HG02870 (cell line): Measurements from ENCODE around the gene KSR1.
A peak's percentile ranks its signal among the peaks of the same experiment; 100 is the strongest.
"Not testable (repeated sequence)": the region's sequence is repeated elsewhere in the genome, so short reads cannot be mapped to it uniquely, and the experiment has no call there.

Source experiments
- ATAC-seq: cut with Tn5 transposase; IDR thresholded peaks from one replicate; pipeline ENCODE4 v1.9.1; 2021; ENCODE audit warnings: mild to moderate bottlenecking, moderate library complexity; ENCODE audit not compliant: unreplicated experiment

KSR1 gene

GRCh38 chr17:27491713-27492190, 35.5 kb downstream of the KSR1 start:
- ATAC-seq, result no peak

GRCh38 chr17:27492470-27492869, 36.2 kb downstream of the KSR1 start:
- no peak for ATAC-seq

- ATAC-seq, result no peak
Measured at GRCh38 chr17:27493088-27493487, 36.8 kb downstream of the KSR1 start.

GRCh38 chr17:27494192-27495091, 38.2 kb downstream of the KSR1 start:
- ATAC-seq, result no peak

DNA sequence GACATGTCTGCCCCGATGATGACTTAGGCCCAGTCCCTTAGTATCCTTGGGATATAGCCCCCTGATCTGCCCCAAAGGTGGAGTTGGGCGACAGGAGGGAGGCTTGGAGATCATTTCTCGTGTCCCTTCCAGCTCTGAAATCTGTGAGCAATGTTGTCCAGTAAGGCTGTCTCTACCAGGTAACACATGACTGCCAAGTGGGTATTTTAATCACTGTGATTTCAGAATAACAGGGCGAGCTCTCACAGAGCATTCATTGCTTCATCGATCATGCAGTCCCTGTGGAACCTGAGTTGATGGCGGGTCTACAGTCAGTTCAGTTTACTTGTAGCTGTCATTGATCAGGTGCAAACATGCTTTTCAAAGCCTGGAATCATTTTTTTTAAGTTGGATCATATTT, 39.2 kb downstream of the KSR1 start:
- ATAC-seq, result no peak

DNA sequence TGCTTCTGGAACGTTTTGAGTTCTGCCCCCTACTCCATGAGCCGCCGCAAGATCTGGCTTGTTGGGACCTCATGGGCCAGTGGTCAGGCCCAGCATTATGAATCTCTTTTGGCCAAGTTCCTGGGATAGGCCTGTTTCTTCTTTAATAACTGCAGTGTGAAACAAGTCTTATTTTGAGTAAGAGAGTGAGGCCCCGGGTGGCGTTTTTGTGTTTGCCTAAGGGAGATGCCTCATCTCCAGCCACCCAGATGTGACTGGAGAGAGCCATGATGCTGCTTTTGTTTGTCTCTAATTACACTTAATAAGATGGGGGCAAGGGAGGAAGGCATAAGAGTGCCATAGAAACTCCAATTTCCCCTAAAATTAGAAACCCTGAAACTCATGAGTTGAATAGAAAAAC, 39.8 kb downstream of the KSR1 start:
- peak; percentile 39 for ATAC-seq

DNA sequence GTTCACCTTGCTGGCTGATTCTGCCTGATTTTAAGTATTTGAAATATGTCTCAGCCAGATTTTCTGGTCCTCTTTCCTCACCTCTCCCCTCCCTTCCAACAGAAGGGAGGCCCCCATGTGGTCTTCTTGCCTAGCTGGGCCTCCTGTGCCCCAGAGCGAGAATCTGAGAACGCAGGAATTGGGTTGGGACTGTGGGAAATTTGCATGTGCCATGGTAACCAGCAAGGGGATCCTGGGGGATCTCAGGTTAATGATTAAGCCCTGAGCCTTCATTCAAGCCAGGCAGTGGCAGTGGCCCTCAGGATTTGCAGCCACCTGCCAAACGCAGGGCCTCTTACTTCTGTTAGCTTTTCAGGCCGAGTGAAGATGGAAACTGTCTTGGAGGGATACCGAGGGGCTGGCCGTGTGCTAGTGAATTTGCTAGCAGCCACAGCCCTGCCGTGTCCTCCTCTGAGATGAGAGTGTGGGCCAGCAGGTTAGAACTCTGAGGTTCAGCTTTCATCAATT, 40.2 kb downstream of the KSR1 start:
- no peak for ATAC-seq

DNA sequence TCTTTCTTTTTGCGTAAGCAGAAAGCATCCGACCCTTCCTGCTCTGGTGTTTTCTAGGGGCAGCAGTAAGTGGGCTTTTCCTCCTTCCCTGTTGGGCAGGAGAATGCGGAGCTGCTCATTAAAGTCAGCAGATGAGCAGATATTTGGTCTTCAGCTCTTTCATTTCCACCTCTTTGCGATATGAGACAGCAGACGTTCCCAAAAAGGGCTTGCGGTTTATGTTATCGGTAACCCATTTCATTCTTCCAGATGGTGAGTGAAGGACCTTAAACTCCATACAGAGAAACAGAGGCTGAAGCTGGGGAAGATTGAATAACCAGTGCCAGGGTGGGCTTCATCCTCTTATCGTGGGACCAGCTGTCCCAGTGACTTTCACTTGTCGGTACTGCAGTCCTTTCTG, 40.7 kb downstream of the KSR1 start:
- no peak for ATAC-seq

GRCh38 chr17:27497696-27498095, 41.4 kb downstream of the KSR1 start:
- no peak for ATAC-seq

DNA sequence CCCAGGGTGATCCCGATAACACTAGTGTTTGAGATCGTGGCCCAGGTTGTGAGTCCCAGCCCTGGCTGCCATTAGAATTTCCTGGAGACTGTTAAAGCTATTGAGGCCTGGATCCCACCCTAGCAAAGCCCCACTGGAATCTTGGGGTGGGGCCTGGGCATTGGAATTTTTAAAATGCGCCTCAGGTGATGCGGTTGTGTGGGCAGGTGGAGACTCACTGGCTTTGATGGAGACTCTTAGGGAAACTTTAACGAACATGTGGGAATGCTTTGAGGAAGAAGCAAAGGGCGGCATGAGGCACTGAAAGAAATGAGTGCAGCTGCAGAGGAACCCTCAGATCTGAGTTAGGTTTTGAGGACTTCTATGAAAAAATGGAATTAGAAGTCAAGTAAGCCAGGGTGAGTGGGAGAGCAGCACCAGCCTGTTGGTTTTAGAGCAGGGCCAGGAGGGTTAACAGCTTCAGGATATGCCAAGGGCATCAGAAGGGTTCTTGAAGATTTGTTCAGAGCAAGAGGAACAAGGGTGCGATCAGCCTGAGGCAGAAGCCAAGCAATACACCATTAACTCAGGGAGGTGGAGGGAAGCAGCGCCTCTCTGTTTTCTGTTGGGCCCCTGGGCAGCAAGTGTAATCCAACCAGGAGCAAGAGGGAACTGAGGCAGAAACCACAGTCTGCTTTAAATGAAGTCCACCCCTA, 42.5 kb downstream of the KSR1 start:
- no peak for ATAC-seq

- ATAC-seq, result no peak
Measured at GRCh38 chr17:27499451-27500265, 43.4 kb downstream of the KSR1 start.

DNA sequence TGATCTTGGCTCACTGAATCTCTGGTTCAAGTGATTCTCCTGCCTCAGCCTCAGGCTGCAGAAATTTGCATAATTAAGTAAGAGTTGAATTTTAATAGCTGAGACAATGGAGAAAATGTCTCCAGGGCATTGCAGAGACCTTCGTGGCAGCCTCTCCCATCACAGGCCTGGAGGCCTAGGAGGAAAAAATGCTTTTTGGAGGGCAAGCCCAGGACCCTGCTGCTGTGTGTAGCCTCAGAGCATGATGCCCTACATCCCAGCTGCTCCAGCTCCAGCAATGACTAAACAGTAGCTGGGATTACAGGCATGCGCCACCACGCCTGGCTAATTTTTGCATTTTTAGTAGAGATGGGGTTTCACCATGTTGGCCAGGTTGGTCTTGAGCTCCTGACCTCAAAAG, 45.1 kb downstream of the KSR1 start:
- ATAC-seq, result not testable (repeated sequence)

- no peak for ATAC-seq
Measured at GRCh38 chr17:27502526-27503324, 46.5 kb downstream of the KSR1 start.

DNA sequence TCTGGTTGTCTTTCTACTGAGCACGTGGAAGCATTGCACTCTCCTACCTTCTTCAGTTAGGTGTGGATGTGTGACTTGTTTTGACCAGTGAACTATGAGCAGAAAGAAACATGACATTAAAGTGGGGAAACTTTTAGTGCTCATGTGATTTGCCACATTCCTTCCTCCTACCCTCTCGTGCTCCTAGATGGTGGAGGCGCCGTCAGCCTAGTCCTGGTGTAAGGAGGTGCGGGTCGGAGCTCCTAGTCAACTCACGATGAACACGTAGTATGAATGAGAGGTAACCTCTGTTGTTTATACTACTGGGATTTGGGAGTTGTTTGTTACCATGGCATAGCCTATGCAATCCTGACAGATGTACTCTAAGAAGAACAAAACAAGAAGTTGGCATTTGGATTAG, 47.4 kb downstream of the KSR1 start:
- ATAC-seq, result no peak

DNA sequence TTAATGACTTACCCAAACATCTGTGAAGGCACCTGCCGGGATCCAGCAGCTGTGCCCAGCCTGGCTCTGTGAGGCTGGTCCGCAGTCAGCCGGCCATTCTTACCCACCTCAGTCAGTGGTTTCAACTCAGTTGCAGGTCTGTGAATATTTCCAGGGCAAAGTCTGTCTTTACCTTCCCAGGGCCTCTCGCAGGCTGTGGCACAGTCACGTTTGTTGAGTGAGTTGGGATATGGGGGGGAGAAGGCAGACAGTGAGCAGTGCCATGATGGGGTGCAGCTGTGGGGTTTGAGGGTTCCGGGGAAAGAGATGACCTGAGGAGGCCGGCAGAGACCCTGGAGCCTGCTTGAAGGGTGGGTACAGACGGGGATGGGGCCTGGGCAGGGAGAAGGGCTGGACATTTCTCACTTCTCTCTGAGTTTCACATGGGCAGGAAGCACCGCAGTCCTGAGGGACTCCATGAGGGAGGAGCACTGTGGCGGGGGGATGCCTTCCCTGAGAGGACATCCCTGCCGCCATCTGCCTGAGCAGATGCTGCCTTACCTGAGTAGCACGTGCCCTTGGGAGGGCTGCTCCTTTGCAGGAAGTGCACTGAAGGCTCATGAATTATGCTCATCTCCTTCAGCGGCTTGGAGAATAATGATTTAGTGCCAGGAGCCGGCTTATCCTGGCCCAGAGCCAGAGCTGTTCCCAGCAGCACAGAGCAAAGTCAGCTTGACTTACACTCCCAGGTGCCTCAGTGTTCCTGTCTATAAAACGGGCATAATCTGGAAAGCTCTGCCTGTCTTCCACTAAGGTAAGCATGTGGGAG, 48.1 kb downstream of the KSR1 start:
- ATAC-seq, result no peak

DNA sequence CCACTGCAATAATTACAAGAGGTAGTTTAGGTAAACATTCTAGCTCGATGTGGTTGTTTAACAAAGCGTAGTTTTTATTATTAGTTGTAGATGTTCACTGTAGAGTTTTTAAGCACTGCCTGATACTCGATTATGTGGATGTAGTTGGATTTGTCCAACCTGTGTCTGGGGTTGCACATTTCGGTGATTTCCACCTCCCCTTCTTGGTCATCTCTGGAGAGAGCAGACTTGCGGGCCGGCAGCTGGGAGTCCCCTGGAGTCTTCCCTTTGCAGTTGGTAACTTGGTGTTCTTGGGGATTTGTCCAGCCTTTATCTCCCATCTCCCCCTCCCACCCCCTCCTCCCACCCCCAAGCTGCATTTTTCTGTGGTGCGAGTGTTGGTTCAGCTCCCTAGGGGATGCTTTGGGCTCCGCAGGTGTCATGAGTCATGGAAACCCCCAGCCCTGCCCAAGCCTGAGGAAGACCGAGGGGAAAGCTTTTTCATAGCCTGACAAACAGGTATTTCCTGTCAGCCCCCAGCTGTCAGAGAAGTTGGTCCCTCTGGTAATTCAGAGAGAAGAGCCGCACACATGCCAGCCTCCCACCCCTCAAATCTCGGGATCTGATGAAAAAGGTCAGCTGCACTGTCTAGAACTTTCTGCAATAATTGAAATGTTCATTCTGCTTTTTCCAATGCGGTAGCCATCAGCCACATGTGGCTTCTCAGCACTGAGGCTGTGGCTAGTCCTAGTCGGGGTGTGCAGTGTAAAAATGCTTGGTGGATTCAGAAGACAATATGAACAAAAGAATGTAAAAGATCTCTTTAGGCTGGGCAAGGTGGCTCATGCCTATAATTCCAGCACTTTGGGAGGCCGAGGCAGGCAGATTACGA, 50.3 kb downstream of the KSR1 start:
- peak; percentile 58 for ATAC-seq

- ATAC-seq, result no peak
Measured at GRCh38 chr17:27511168-27511883, 55.1 kb downstream of the KSR1 start.

DNA sequence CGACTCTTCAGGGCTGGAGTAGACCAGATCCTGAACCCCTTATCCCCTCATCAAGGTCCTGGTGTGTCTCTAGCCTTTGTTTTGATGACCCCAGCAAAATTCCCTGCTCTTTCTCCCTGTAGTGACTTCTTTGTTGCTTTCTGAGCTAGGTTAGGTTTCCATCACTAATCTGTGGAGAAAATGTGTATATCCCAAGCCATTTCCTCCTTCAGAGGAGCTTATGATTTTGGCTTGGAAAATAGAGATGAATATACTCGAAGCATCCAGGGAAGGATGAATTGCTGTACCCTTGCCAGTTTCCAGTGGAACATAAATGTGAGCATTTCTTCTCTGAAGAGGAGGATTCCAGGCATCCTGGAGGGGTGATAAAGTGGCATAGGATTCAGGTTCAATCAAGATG, 55.8 kb downstream of the KSR1 start:
- ATAC-seq, result no peak
